BLaER1 (cell line): Measurements from ENCODE around the gene ERC2.
"Not testable (repeated sequence)": the region's sequence is repeated elsewhere in the genome, so short reads cannot be mapped to it uniquely, and the experiment has no call there.

Experiments used
- H3K27ac ChIP-seq: shearing (Covaris generic); formaldehyde crosslinking; 2 replicates; pipeline ENCODE4 v1.8.1; 2022
- H3K27me3 ChIP-seq: shearing (Covaris generic); formaldehyde crosslinking; 2 replicates; pipeline ENCODE4 v1.8.1; 2022
- H3K36me3 ChIP-seq: shearing (Covaris generic); formaldehyde crosslinking; 2 replicates; pipeline ENCODE4 v1.8.1; 2022
- H3K4me1 ChIP-seq: shearing (Covaris generic); formaldehyde crosslinking; 2 replicates; pipeline ENCODE4 v1.8.1; 2022
- H3K4me2 ChIP-seq: shearing (Covaris generic); formaldehyde crosslinking; 2 replicates; pipeline ENCODE4 v1.8.1; 2022
- H3K4me3 ChIP-seq: shearing (Covaris generic); formaldehyde crosslinking; 2 replicates; pipeline ENCODE4 v1.8.1; 2022
- H3K9ac ChIP-seq: shearing (Covaris generic); formaldehyde crosslinking; 2 replicates; pipeline ENCODE4 v1.8.1; 2022
- H3K9me3 ChIP-seq: shearing (Covaris generic); formaldehyde crosslinking; 2 replicates; pipeline ENCODE4 v1.8.1; 2022
- H4K20me1 ChIP-seq: shearing (Covaris generic); formaldehyde crosslinking; 2 replicates; pipeline ENCODE4 v1.8.1; 2022
- Cebpa-rat ChIP-seq: shearing (Covaris generic); IDR thresholded peaks from 2 replicates; pipeline ENCODE4 v1.8.1; 2022

The ERC2 gene

GRCh38 chr3:55858302-55858701 lies 610.0 kb downstream of the ERC2 start:
- no peaks in the 10 kb centered on the region for H4K20me1 ChIP-seq
- H3K36me3 ChIP-seq = no peaks in the 10 kb centered on the region
- no peak overlapping the region for H3K4me2 ChIP-seq
- no peaks in the 10 kb centered on the region for H3K4me1 ChIP-seq
- no peak overlapping the region for H3K4me3 ChIP-seq
- no peak overlapping the region for H3K9ac ChIP-seq
- H3K27me3 ChIP-seq = no peaks in the 10 kb centered on the region
- H3K9me3 ChIP-seq = no peaks in the 10 kb centered on the region
- no peak overlapping the region for H3K27ac ChIP-seq
- no peak for TF ChIP-seq Cebpa-rat

DNA sequence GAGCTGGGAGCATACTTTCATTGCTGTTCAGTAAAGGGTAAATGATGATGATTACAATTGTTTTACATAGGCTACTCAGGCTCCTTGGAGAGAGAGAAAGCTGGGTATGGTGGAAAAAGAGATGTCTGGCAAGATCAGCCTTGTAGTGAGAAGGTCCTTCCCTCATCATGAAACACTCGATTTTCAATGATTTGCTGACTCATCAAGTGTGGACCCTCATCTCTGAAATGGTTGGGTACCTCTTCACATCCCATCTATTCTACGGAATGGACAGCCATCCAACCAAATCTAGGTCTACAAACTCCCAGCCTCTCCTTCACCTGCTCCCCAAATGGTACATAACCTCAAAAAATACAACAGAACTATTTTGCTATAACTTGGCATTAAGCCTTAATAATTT lies 610.6 kb downstream of the ERC2 start:
- Histone ChIP-seq H3K27ac (no peak overlapping the region), H3K9ac (no peak overlapping the region), H3K36me3 (no peaks in the 10 kb centered on the region), H3K9me3 (no peaks in the 10 kb centered on the region), H3K27me3 (no peaks in the 10 kb centered on the region), H4K20me1 (no peaks in the 10 kb centered on the region), H3K4me3 (no peak overlapping the region), H3K4me2 (no peak overlapping the region), H3K4me1 (no peaks in the 10 kb centered on the region)
- no peak for TF ChIP-seq Cebpa-rat

DNA sequence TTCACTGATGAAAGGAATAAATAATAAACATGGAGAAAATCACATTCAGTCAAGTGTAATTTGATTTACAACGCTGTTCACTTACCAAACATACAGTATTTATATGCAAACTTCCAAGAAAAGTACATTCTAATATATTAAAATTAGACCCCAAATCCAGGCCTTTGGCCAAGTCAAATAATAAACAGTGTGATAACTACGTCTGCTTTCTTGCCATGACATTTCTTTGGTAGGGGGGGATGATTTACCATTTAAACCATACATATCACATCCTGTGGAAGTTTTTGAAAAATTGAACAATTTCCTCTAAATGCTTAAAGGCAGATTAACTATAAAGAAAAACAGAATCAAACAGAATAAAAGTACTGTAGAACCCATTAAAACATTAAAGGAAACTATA lies 613.0 kb downstream of the ERC2 start:
- Histone ChIP-seq H3K9ac (no peak overlapping the region), H4K20me1 (no peaks in the 10 kb centered on the region), H3K4me3 (no peak overlapping the region)

DNA sequence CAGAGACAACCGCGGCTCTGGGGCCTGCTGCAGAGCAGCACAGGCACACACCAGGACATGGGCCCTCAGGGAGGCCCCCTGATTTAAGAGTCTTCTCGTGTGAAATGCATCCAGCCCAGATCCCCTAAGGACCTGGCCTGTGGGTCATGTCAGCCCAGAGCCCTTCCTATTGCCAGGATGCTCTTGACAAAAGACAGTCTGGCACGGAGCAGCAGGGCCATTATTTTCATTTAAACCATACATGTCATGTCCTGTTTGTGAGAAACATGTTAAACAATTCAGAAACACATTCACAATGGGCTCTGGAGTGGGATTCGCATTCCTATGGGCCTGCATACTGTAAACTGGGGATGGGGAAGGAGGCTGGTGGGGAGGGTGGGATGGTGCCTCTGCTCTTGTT lies 613.8 kb downstream of the ERC2 start:
- no peaks in the 10 kb centered on the region for H3K4me1 ChIP-seq
- no peaks in the 10 kb centered on the region for H3K36me3 ChIP-seq
- H3K27ac ChIP-seq = no peak overlapping the region
- H4K20me1 ChIP-seq = no peaks in the 10 kb centered on the region
- no peak overlapping the region for H3K4me3 ChIP-seq
- no peak for TF ChIP-seq Cebpa-rat
- no peak overlapping the region for H3K9ac ChIP-seq
- H3K27me3 ChIP-seq = no peaks in the 10 kb centered on the region
- no peak overlapping the region for H3K4me2 ChIP-seq
- no peaks in the 10 kb centered on the region for H3K9me3 ChIP-seq

More for the DNA sequence above, 613.0 kb downstream of the ERC2 start:
- Histone ChIP-seq H3K4me2 (no peak overlapping the region), H3K4me1 (no peaks in the 10 kb centered on the region), H3K9me3 (no peaks in the 10 kb centered on the region), H3K27me3 (no peaks in the 10 kb centered on the region), H3K36me3 (no peaks in the 10 kb centered on the region), H3K27ac (no peak overlapping the region)
- TF ChIP-seq Cebpa-rat = no peak

DNA sequence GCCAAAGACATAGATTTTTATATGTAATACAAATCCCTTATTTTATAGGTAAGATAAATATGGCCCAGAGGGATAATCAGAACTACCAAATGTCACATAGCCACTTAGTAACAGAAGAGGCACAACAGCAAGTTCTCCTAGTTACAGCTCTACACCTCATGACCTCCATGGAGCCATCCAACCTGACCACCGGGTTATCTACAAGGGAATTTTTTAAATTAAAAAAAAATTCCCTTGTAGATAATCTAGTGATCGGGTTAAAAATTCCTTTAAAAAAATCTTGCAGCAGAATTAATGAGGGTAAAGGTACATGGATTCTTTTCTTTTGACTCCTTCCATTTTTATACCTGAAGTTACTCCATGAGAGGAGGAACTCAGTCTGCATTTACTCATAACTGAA lies 615.9 kb downstream of the ERC2 start:
- Histone ChIP-seq H3K36me3 (no peaks in the 10 kb centered on the region), H4K20me1 (no peaks in the 10 kb centered on the region), H3K27ac (no peak overlapping the region), H3K9ac (no peak overlapping the region), H3K27me3 (no peaks in the 10 kb centered on the region), H3K4me3 (no peak overlapping the region), H3K9me3 (no peaks in the 10 kb centered on the region), H3K4me1 (no peaks in the 10 kb centered on the region), H3K4me2 (no peak overlapping the region)
- no peak for TF ChIP-seq Cebpa-rat

DNA sequence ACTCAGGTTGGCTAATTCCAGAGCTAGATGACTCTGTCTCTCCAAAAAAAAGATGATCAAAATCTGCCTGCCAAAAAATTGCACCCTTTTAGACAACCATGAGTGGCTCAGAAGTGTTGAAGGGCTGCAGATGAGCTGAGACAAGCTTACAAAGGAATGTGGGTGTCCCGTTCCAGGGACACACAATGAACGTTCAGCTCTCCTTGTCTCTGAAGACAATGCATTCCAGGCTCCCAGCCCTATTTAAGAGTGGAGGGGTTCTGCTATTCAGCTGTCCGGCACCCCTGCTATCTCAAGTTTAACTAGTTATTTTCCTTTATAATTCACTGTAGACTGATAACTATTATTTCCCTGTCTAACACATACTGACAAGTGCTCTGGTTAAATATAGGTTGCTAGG lies 626.1 kb downstream of the ERC2 start:
- TF ChIP-seq Cebpa-rat = no peak
- Histone ChIP-seq H3K36me3 (no peaks in the 10 kb centered on the region), H3K9ac (no peak overlapping the region), H3K27ac (no peak overlapping the region), H3K4me2 (no peak overlapping the region), H3K4me3 (no peak overlapping the region), H3K9me3 (peaks cover 5% of the 10 kb centered on the region), H3K27me3 (no peaks in the 10 kb centered on the region), H3K4me1 (no peaks in the 10 kb centered on the region), H4K20me1 (no peaks in the 10 kb centered on the region)

DNA sequence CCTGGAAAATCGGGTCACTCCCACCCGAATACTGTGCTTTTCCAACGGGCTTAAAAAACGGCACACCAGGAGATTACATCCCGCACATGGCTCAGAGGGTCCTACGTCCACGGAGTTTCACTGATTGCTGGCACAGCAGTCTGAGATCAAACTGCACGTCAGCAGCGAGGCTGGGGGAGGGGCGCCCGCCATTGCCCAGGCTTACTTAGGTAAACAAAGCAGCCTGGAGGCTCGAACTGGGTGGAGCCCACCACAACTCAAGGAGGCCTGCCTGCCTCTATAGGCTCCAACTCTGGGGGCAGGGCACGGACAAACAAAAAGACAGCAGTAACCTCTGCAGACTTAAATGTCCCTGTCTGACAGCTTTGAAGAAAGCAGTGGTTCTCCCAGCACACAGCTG lies 636.4 kb downstream of the ERC2 start:
- H3K4me1 ChIP-seq, H3K4me3 ChIP-seq, H4K20me1 ChIP-seq, H3K9ac ChIP-seq, H3K27ac ChIP-seq, H3K9me3 ChIP-seq, H3K36me3 ChIP-seq, H3K4me2 ChIP-seq, H3K27me3 ChIP-seq: not testable (repeated sequence)

DNA sequence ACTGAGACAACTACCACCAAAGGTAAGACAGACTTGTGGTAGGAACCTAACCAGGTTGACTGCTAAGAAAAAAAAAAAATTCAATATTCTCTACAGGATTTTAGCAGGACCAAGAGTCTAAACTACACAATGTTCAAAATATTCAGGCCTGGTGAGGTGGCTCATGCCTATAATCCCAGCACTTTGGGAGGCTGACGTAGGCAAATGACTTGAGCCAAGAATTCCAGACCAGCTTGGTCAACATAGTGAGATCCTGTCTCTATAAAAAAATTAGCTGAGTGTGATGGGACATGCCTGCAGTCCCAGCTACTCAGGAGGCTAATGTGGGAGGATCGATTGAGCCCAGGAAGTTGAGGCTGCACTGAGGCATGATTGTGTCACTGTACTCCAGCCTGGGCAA lies 639.6 kb downstream of the ERC2 start:
- Histone ChIP-seq H3K9me3 (no peaks in the 10 kb centered on the region), H4K20me1 (no peaks in the 10 kb centered on the region), H3K36me3 (no peaks in the 10 kb centered on the region), H3K9ac (no peak overlapping the region), H3K27ac (no peak overlapping the region), H3K4me1 (no peaks in the 10 kb centered on the region), H3K4me3 (no peak overlapping the region), H3K4me2 (no peak overlapping the region), H3K27me3 (no peaks in the 10 kb centered on the region)
- TF ChIP-seq Cebpa-rat = no peak

GRCh38 chr3:55827786-55828185 lies 640.5 kb downstream of the ERC2 start:
- no peak overlapping the region for H3K4me2 ChIP-seq
- no peaks in the 10 kb centered on the region for H4K20me1 ChIP-seq
- no peaks in the 10 kb centered on the region for H3K4me1 ChIP-seq
- H3K27ac ChIP-seq = no peak overlapping the region
- H3K36me3 ChIP-seq = no peaks in the 10 kb centered on the region
- no peak for TF ChIP-seq Cebpa-rat
- H3K4me3 ChIP-seq = no peak overlapping the region
- H3K9ac ChIP-seq = no peak overlapping the region
- H3K27me3 ChIP-seq = no peaks in the 10 kb centered on the region
- no peaks in the 10 kb centered on the region for H3K9me3 ChIP-seq

GRCh38 chr3:55826731-55827496 lies 641.4 kb downstream of the ERC2 start:
- Histone ChIP-seq H3K27me3 (no peaks in the 10 kb centered on the region), H3K36me3 (no peaks in the 10 kb centered on the region), H3K9ac (no peak overlapping the region), H3K4me3 (no peak overlapping the region), H4K20me1 (no peaks in the 10 kb centered on the region), H3K9me3 (no peaks in the 10 kb centered on the region), H3K4me1 (no peaks in the 10 kb centered on the region), H3K4me2 (no peak overlapping the region), H3K27ac (no peak overlapping the region)
- no peak for TF ChIP-seq Cebpa-rat

GRCh38 chr3:55826097-55826496 lies 642.2 kb downstream of the ERC2 start:
- no peaks in the 10 kb centered on the region for H4K20me1 ChIP-seq
- no peak for TF ChIP-seq Cebpa-rat
- no peak overlapping the region for H3K9ac ChIP-seq
- H3K4me1 ChIP-seq = no peaks in the 10 kb centered on the region
- H3K4me3 ChIP-seq = no peak overlapping the region
- no peak overlapping the region for H3K27ac ChIP-seq
- no peaks in the 10 kb centered on the region for H3K36me3 ChIP-seq
- H3K4me2 ChIP-seq = no peak overlapping the region
- H3K27me3 ChIP-seq = no peaks in the 10 kb centered on the region
- no peaks in the 10 kb centered on the region for H3K9me3 ChIP-seq
